Activated CD4-positive, alpha-beta memory T cell treated with anti-CD3 and anti-CD28 coated beads for 36 hours (primary cell): Measurements from ENCODE around the gene MB. TPM values are rescaled to one million over a fixed set of nuclear protein-coding genes. Genes with fewer than 3 reads are reported as not detected.
"Not testable (repeated sequence)": the region's sequence is repeated elsewhere in the genome, so short reads cannot be mapped to it uniquely, and the experiment has no call there.

Experiments
- CTCF ChIA-PET: fragments of 350-600 bp; sonication (Branson Sonifier 250); formaldehyde crosslinking; loops from one replicate; lab custom pipeline; 2021; ENCODE audit warnings: antibody characterized with exemption, inconsistent platforms; lab: Charles Lee
- POLR2A ChIA-PET: fragments of 350-600 bp; sonication (Branson Sonifier 250); formaldehyde crosslinking; loops from one replicate; lab custom pipeline; 2021; ENCODE audit warnings: antibody characterized with exemption; lab: Charles Lee
- DNase-seq: peaks from one replicate; pipeline ENCODE4 v3.0.0-alpha.2; 2020
- H3K27ac Mint-ChIP-seq: one replicate; pipeline ENCODE4 v1.8.0; 2021; ENCODE audit warnings: mixed read lengths
- H3K27me3 Mint-ChIP-seq: one replicate; pipeline ENCODE4 v1.8.0; 2021; ENCODE audit warnings: mixed read lengths
- H3K36me3 Mint-ChIP-seq: one replicate; pipeline ENCODE4 v1.8.0; 2021; ENCODE audit warnings: mixed read lengths
- H3K4me1 Mint-ChIP-seq: one replicate; pipeline ENCODE4 v1.8.0; 2021; ENCODE audit warnings: low read depth, mixed read lengths
- H3K4me3 Mint-ChIP-seq: one replicate; pipeline ENCODE4 v1.8.0; 2021; ENCODE audit warnings: mild to moderate bottlenecking, mixed read lengths
- H3K9me3 Mint-ChIP-seq: one replicate; pipeline ENCODE4 v1.8.0; 2021; ENCODE audit warnings: mixed read lengths
- intact Hi-C: fragments of 100-400 bp; cut with micrococcal nuclease; formaldehyde crosslinking; loops from one replicate; pipeline ENCODE4 v1.15.1; 2023
- total RNA-seq, 2 experiments: library from RNA; stranded (reverse); gene quantifications; one replicate each; pipeline ENCODE4 v1.2.3, GENCODE V29; 2021

MB gene
- total RNA-seq, result not detected

GRCh38 chr22:35617137-35617755 is at the start of gene MB:
Gene MB (minus strand): TSS chr22:35617329. CDS start chr22:35617257, 72 bp downstream.
- intact Hi-C loops, result no loop called here
- no peak within 1 kb of the TSS for H3K4me3 Mint-ChIP-seq
- no peaks in the 10 kb centered on the region for H3K36me3 Mint-ChIP-seq
- no peaks in the 10 kb centered on the region for H3K9me3 Mint-ChIP-seq
- peaks cover 15% of the 10 kb centered on the region for H3K4me1 Mint-ChIP-seq
- no peaks in the 10 kb centered on the region for H3K27me3 Mint-ChIP-seq
- no peak within 1 kb of the TSS for H3K27ac Mint-ChIP-seq
- POLR2A ChIA-PET, result no interaction called here
- no peak for DNase-seq
- CTCF ChIA-PET, result interaction anchor here (1.0 to 2.5 kb wide), 3 partner anchors 10 to 507 kb away, joined by 3 to 10 read pairs (median 4); no protein-coding TSS in a partner anchor

GRCh38 chr22:35666699-35667098 is 49.6 kb upstream of the MB start:
- POLR2A ChIA-PET, result not testable (repeated sequence)
- peaks cover 24% of the 10 kb centered on the region for H3K4me1 Mint-ChIP-seq

GRCh38 chr22:35664955-35665587 is 47.9 kb upstream of the MB start:
- Mint-ChIP-seq H3K4me1 (peaks cover 40% of the 10 kb centered on the region), H3K4me3 (no peak overlapping the region), H3K27ac (no peak overlapping the region), H3K36me3 (peaks cover 53% of the 10 kb centered on the region), H3K27me3 (no peaks in the 10 kb centered on the region), H3K9me3 (peaks cover 28% of the 10 kb centered on the region)
- ChIA-PET POLR2A (no interaction called here), CTCF (interaction anchor here (1.0 to 2.8 kb wide), 2 partner anchors 13 to 400 kb away, joined by 3 to 10 read pairs; no protein-coding TSS in a partner anchor)
- intact Hi-C loops, result no loop called here
- no peak for DNase-seq

More at GRCh38 chr22:35666699-35667098, 49.6 kb upstream of the MB start:
- H3K27me3 Mint-ChIP-seq, CTCF ChIA-PET, H3K27ac Mint-ChIP-seq, intact Hi-C loops, DNase-seq, H3K4me3 Mint-ChIP-seq: not testable (repeated sequence)
- H3K36me3 Mint-ChIP-seq, result peaks cover 42% of the 10 kb centered on the region
- peaks cover 23% of the 10 kb centered on the region for H3K9me3 Mint-ChIP-seq

- intact Hi-C loops, result no loop called here
- no peaks in the 10 kb centered on the region for H3K27me3 Mint-ChIP-seq
- H3K4me3 Mint-ChIP-seq, result peak overlapping the region; percentile 45
- peaks cover 38% of the 10 kb centered on the region for H3K9me3 Mint-ChIP-seq
- CTCF ChIA-PET, result interaction anchor here (1.1 to 2.8 kb wide), 4 partner anchors 15 to 402 kb away, joined by 3 to 10 read pairs (median 4); partner anchors contain the start of gene APOL6
- H3K36me3 Mint-ChIP-seq, result peaks cover 68% of the 10 kb centered on the region
- DNase-seq, result no peak
- peak overlapping the region; percentile 81 for H3K27ac Mint-ChIP-seq
- peaks cover 56% of the 10 kb centered on the region for H3K4me1 Mint-ChIP-seq
- POLR2A ChIA-PET, result interaction anchor here (0.7 to 4.1 kb wide), 3 partner anchors 15 to 31 kb away, joined by 3 to 38 read pairs (median 4); partner anchors contain the start of gene APOL6
Measured at GRCh38 chr22:35663371-35663770, 46.2 kb upstream of the MB start.

- CTCF ChIA-PET, result interaction anchor here (1.7 to 2.8 kb wide), 3 partner anchors 14 to 403 kb away, joined by 3 to 10 read pairs (median 4); partner anchors contain the start of gene APOL6
- H3K27ac Mint-ChIP-seq, result peak overlapping the region; percentile 86
- no peaks in the 10 kb centered on the region for H3K27me3 Mint-ChIP-seq
- peak overlapping the region; percentile 45 for H3K4me3 Mint-ChIP-seq
- H3K4me1 Mint-ChIP-seq, result peaks cover 61% of the 10 kb centered on the region
- DNase-seq, result no peak
- intact Hi-C loops, result no loop called here
- H3K9me3 Mint-ChIP-seq, result peaks cover 38% of the 10 kb centered on the region
- POLR2A ChIA-PET, result interaction anchor here (0.7 to 4.1 kb wide), 2 partner anchors 14 to 30 kb away, joined by 3 to 38 read pairs; partner anchors contain the start of gene APOL6
- peaks cover 69% of the 10 kb centered on the region for H3K36me3 Mint-ChIP-seq
Measured at GRCh38 chr22:35662914-35663313, 45.8 kb upstream of the MB start.

- peak; percentile 51 for DNase-seq
- peaks cover 72% of the 10 kb centered on the region for H3K4me1 Mint-ChIP-seq
- peak overlapping the region; percentile 86 for H3K27ac Mint-ChIP-seq
- peaks cover 25% of the 10 kb centered on the region for H3K9me3 Mint-ChIP-seq
- intact Hi-C loops, result loop anchor here (1.0 kb wide), 2 partner anchors 13 to 18 kb away; partner anchors contain the start of gene APOL6
- peaks cover 69% of the 10 kb centered on the region for H3K36me3 Mint-ChIP-seq
- POLR2A ChIA-PET, result interaction anchor here (0.6 to 4.1 kb wide), 2 partner anchors 13 to 16 kb away, joined by 3 to 38 read pairs; partner anchors contain the start of gene APOL6
- CTCF ChIA-PET, result interaction anchor here (1.0 to 1.3 kb wide), 2 partner anchors 13 to 17 kb away, joined by 3 to 6 read pairs; partner anchors contain the start of gene APOL6
- H3K27me3 Mint-ChIP-seq, result no peaks in the 10 kb centered on the region
- no peak overlapping the region for H3K4me3 Mint-ChIP-seq
Measured at GRCh38 chr22:35661464-35661863, 44.3 kb upstream of the MB start.

GRCh38 chr22:35660291-35661127 is 43.4 kb upstream of the MB start:
- CTCF ChIA-PET, result interaction anchor here (1.0 to 1.3 kb wide), 2 partner anchors 13 to 18 kb away, joined by 3 to 6 read pairs; partner anchors contain the start of gene APOL6
- Mint-ChIP-seq H3K4me1 (peaks cover 77% of the 10 kb centered on the region), H3K4me3 (peak overlapping the region; percentile 43), H3K36me3 (peaks cover 72% of the 10 kb centered on the region), H3K9me3 (peaks cover 22% of the 10 kb centered on the region), H3K27me3 (no peaks in the 10 kb centered on the region), H3K27ac (peak overlapping the region; percentile 86)
- intact Hi-C loops, result loop anchor here (1.0 kb wide), 2 partner anchors 12 to 19 kb away; partner anchors contain the start of gene APOL6
- POLR2A ChIA-PET, result interaction anchor here (4.0 to 4.1 kb wide), 2 partner anchors 12 kb away, joined by 24 to 38 read pairs; partner anchors contain the start of gene APOL6
- DNase-seq, result peak; percentile 72

- Mint-ChIP-seq H3K27ac (peak overlapping the region; percentile 86), H3K4me1 (peaks cover 85% of the 10 kb centered on the region), H3K27me3 (no peaks in the 10 kb centered on the region), H3K9me3 (peaks cover 15% of the 10 kb centered on the region), H3K36me3 (peaks cover 60% of the 10 kb centered on the region), H3K4me3 (no peak overlapping the region)
- DNase-seq, result no peak
- intact Hi-C loops, result no loop called here
- ChIA-PET CTCF (interaction anchor here (2.1 kb wide), 1 partner anchor 10 kb away, joined by 7 read pairs; the partner anchor contains the start of gene APOL6), POLR2A (interaction anchor here (4.0 kb wide), 1 partner anchor 9 kb away, joined by 24 read pairs; the partner anchor contains the start of gene APOL6)
Measured at GRCh38 chr22:35657571-35658312, 40.6 kb upstream of the MB start.

GRCh38 chr22:35656284-35656752 is 39.2 kb upstream of the MB start:
- no peaks in the 10 kb centered on the region for H3K27me3 Mint-ChIP-seq
- no peak overlapping the region for H3K4me3 Mint-ChIP-seq
- H3K9me3 Mint-ChIP-seq, result peaks cover 20% of the 10 kb centered on the region
- DNase-seq, result no peak
- H3K27ac Mint-ChIP-seq, result peak overlapping the region; percentile 10
- peaks cover 78% of the 10 kb centered on the region for H3K4me1 Mint-ChIP-seq
- ChIA-PET POLR2A (interaction anchor here (4.0 kb wide), 1 partner anchor 8 kb away, joined by 24 read pairs; the partner anchor contains the start of gene APOL6), CTCF (no interaction called here)
- intact Hi-C loops, result no loop called here
- H3K36me3 Mint-ChIP-seq, result peaks cover 60% of the 10 kb centered on the region

- H3K9me3 Mint-ChIP-seq, result peaks cover 10% of the 10 kb centered on the region
- intact Hi-C loops, result no loop called here
- POLR2A ChIA-PET, result no interaction called here
- CTCF ChIA-PET, result no interaction called here
- H3K27ac Mint-ChIP-seq, result peak overlapping the region; percentile 55
- peaks cover 73% of the 10 kb centered on the region for H3K4me1 Mint-ChIP-seq
- DNase-seq, result no peak
- no peak overlapping the region for H3K4me3 Mint-ChIP-seq
- no peaks in the 10 kb centered on the region for H3K27me3 Mint-ChIP-seq
- H3K36me3 Mint-ChIP-seq, result peaks cover 54% of the 10 kb centered on the region
Measured at GRCh38 chr22:35653824-35654223, 36.7 kb upstream of the MB start.
